Endothelial cell of umbilical vein (primary cell): ENCODE results near the gene IL24.

ENCODE experiments used
- CTCF ChIP-seq, 2 donors: IDR thresholded peaks; 1 replicate in 1 of 2; 2 replicates in 1 of 2; pipeline ENCODE4 v1.5.1; 2011; ENCODE audit warnings: low read length in 2 of 2, mild to moderate bottlenecking in 2 of 2, moderate library complexity in 2 of 2, control low read depth in 1 of 2, inconsistent platforms in 1 of 2, low read depth in 1 of 2; ENCODE audit not compliant: insufficient read depth in 1 of 2; ENCODE audit errors: extremely low read depth in 1 of 2
- MAX ChIP-seq: IDR thresholded peaks from 2 replicates; pipeline ENCODE4 v1.6.1; 2011; ENCODE audit not compliant: insufficient read depth, insufficient read length
- MYC ChIP-seq: IDR thresholded peaks from one replicate; pipeline ENCODE4 v1.6.1; 2011; ENCODE audit warnings: mild to moderate bottlenecking, low read depth, low read length

DNA sequence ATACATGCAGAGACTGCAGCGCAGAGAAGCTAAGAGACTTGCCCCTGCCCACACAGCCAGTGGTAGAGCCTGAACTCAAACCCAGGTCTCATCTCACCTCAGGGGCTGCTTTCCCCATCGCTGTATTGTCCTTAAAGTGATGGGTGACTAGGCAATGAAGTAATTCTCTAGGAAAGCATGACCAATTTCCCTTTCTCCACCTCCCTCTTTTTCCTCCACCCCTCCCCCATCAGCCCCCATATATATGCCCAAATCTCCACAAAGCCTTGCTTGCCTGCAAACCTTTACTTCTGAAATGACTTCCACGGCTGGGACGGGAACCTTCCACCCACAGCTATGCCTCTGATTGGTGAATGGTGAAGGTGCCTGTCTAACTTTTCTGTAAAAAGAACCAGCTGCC, at the start of gene IL24:
- TF ChIP-seq MAX (no peak), MYC (no peak), CTCF (IDR thresholded peaks at IDR 0.05; ENCODE audit: extremely low read depth in 1 of 2, insufficient read depth in 1 of 2, low read depth in 1 of 2, low read length in 2 of 2) (no peak)
